ENCODE results near the gene STYK1. TPM values are rescaled to one million over a fixed set of nuclear protein-coding genes. Genes with fewer than 3 reads are reported as not detected.

The STYK1 gene
- total RNA-seq, 4 donors from 2014 or later: 1.0 to 2.3 (median 1.2) TPM

DNA sequence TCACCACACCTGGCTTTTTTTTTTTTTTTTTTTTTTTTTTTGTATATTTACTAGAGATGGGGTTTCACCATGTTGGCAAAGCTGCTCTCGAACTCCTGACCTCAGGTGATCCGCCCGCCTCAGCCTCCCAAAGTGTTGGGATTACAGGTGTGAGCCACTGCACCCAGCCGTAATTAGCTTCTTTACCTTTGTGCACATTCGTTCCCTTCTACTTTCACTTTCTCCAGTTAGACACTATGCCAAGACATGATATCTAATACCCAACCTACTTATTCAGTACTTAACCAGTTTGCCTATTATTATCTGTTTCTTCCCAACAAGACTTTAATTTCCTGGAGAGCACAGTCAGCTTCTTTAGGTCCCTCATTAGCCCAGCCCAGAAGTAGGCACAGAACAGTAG lies 5.3 kb downstream of the STYK1 start:
- DNase-seq (ENCODE audit: low spot score in 2 of 2): no peak
- H3K27ac ChIP-seq: no peak overlapping the region
- H3K4me3 ChIP-seq: no peak overlapping the region
- H3K4me1 ChIP-seq: peaks cover 4% of the 10 kb centered on the region
- 34% methylated on average over 5 of the region's 5 CpGs for WGBS
- H3K27me3 ChIP-seq: peaks cover 6% of the 10 kb centered on the region
- H3K36me3 ChIP-seq: no peaks in the 10 kb centered on the region
- H3K9me3 ChIP-seq: no peaks in the 10 kb centered on the region
- TF ChIP-seq EP300 (IDR thresholded peaks at IDR 0.05) (no peak), CTCF (IDR thresholded peaks at IDR 0.05) (no peak), POLR2A (IDR thresholded peaks at IDR 0.05) (no peak), POLR2AphosphoS5 (IDR thresholded peaks at IDR 0.05) (no peak)

DNA sequence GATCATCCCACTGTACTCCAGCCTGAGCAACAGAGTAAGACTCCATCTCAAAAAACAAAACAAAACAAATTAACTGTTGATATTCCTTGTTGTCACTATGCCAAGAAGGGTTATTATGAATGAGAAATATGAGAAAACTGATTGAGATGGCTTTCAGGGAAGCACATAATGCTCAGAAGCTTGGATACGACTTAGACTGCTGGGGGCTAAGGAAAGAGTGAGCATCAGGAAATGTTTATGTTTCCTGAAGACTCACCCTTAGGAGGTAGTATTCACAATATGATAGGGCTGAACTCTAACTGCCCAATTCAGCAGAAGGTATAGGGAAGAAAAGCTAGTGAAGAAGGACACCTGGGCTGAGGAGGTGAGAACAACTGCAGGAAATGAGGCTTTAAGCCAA lies 6.3 kb downstream of the STYK1 start:
- H3K27ac ChIP-seq: no peak overlapping the region
- 53% methylated on average over 1 of the region's 1 CpG for WGBS
- no peak overlapping the region for H3K4me3 ChIP-seq
- H3K9me3 ChIP-seq: no peaks in the 10 kb centered on the region
- H3K27me3 ChIP-seq: no peaks in the 10 kb centered on the region
- no peak for DNase-seq (ENCODE audit: low spot score in 2 of 2)
- no peaks in the 10 kb centered on the region for H3K36me3 ChIP-seq
- TF ChIP-seq EP300 (IDR thresholded peaks at IDR 0.05): no peak
- TF ChIP-seq POLR2A (IDR thresholded peaks at IDR 0.05): no peak
- no peak for TF ChIP-seq CTCF (IDR thresholded peaks at IDR 0.05)
- no peak for TF ChIP-seq POLR2AphosphoS5 (IDR thresholded peaks at IDR 0.05)
- peaks cover 3% of the 10 kb centered on the region for H3K4me1 ChIP-seq

GRCh38 chr12:10664499-10664898 lies 9.4 kb downstream of the STYK1 start:
- no peak overlapping the region for H3K27ac ChIP-seq
- peaks cover 3% of the 10 kb centered on the region for H3K4me1 ChIP-seq
- no peak overlapping the region for H3K4me3 ChIP-seq
- H3K9me3 ChIP-seq: no peaks in the 10 kb centered on the region
- DNase-seq (ENCODE audit: low spot score in 2 of 2): no peak
- TF ChIP-seq EP300 (IDR thresholded peaks at IDR 0.05) (no peak), CTCF (IDR thresholded peaks at IDR 0.05) (no peak), POLR2AphosphoS5 (IDR thresholded peaks at IDR 0.05) (no peak), POLR2A (IDR thresholded peaks at IDR 0.05) (no peak)
- WGBS: 91% methylated on average over 2 of the region's 2 CpGs
- H3K36me3 ChIP-seq: no peaks in the 10 kb centered on the region
- H3K27me3 ChIP-seq: no peaks in the 10 kb centered on the region

DNA sequence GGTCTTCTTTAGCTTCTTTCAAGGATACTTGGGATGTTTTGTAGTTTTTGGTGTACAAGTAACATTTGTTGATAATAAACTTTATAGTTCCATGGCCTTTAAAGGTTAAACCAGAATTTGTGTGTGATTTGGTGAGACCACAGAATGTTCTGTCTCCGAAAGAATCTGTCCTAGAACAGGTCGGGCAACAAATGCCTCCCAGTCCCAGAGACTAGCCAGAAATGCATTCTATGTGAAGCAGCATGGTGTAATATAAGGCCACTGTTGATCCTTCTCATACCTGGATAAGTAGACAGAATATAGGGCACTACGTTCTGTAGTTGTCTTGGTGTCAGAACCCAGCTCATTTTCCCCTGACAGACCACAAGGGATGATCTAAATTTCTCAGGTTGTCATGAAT lies 10.0 kb downstream of the STYK1 start:
- DNase-seq (ENCODE audit: low spot score in 2 of 2): no peak
- H3K27me3 ChIP-seq: no peaks in the 10 kb centered on the region
- H3K9me3 ChIP-seq: no peaks in the 10 kb centered on the region
- TF ChIP-seq EP300 (IDR thresholded peaks at IDR 0.05) (no peak), CTCF (IDR thresholded peaks at IDR 0.05) (no peak), POLR2A (IDR thresholded peaks at IDR 0.05) (no peak), POLR2AphosphoS5 (IDR thresholded peaks at IDR 0.05) (no peak)
- peaks cover 3% of the 10 kb centered on the region for H3K4me1 ChIP-seq
- 77% methylated on average over 3 of the region's 3 CpGs for WGBS
- H3K27ac ChIP-seq: no peak overlapping the region
- no peaks in the 10 kb centered on the region for H3K36me3 ChIP-seq
- no peak overlapping the region for H3K4me3 ChIP-seq

GRCh38 chr12:10661338-10661737 lies 12.5 kb downstream of the STYK1 start:
- H3K9me3 ChIP-seq: no peaks in the 10 kb centered on the region
- no peak for TF ChIP-seq EP300 (IDR thresholded peaks at IDR 0.05)
- no peak for TF ChIP-seq POLR2AphosphoS5 (IDR thresholded peaks at IDR 0.05)
- no peak for TF ChIP-seq CTCF (IDR thresholded peaks at IDR 0.05)
- no peak for TF ChIP-seq POLR2A (IDR thresholded peaks at IDR 0.05)
- no peak for DNase-seq (ENCODE audit: low spot score in 2 of 2)
- WGBS: 58% methylated on average over 3 of the region's 3 CpGs
- no peak overlapping the region for H3K4me3 ChIP-seq
- H3K4me1 ChIP-seq: no peaks in the 10 kb centered on the region
- H3K36me3 ChIP-seq: no peaks in the 10 kb centered on the region
- no peaks in the 10 kb centered on the region for H3K27me3 ChIP-seq
- H3K27ac ChIP-seq: no peak overlapping the region
